Suprapubic skin (tissue), 4 donors: ENCODE results near the gene POTEC. TPM values are rescaled to one million over a fixed set of nuclear protein-coding genes. Genes with fewer than 3 reads are reported as not detected.
"Not testable (repeated sequence)": the region's sequence is repeated elsewhere in the genome, so short reads cannot be mapped to it uniquely, and the experiment has no call there.

Experiments used
- DNase-seq, 2 donors: peaks; one replicate each; pipeline ENCODE4 v3.0.0-alpha.2; 2019; ENCODE audit warnings: low spot score in 2 of 2
- H3K27ac ChIP-seq: fragments of 200-600 bp; sonication (generic); one replicate; pipeline ENCODE4 v1.5.1; 2019
- H3K27me3 ChIP-seq: fragments of 200-600 bp; sonication (generic); one replicate; pipeline ENCODE4 v1.5.1; 2019
- H3K36me3 ChIP-seq: fragments of 200-600 bp; sonication (generic); one replicate; pipeline ENCODE4 v1.5.1; 2019
- H3K4me1 ChIP-seq: fragments of 200-600 bp; sonication (generic); one replicate; pipeline ENCODE4 v1.5.1; 2019
- H3K4me3 ChIP-seq: fragments of 200-600 bp; sonication (generic); one replicate; pipeline ENCODE4 v1.5.1; 2019; ENCODE audit warnings: mild to moderate bottlenecking
- H3K9me3 ChIP-seq: fragments of 200-600 bp; sonication (generic); one replicate; pipeline ENCODE4 v1.5.1; 2019
- WGBS: methylation state at CpG from one replicate; pipeline ENCODE4 v1.1.5; 2018; 5-methylcytosine and 5-hydroxymethylcytosine counted together
- total RNA-seq, 4 donors: library from RNA; depleted of rRNA; stranded (reverse); fragments of >200 nt; gene quantifications; one replicate each; pipeline ENCODE4 v1.1.0, GENCODE V29; 2016

Gene POTEC
- total RNA-seq, 4 donors from 2014 or later: not detected

- H3K9me3 ChIP-seq, DNase-seq, H3K36me3 ChIP-seq, H3K4me3 ChIP-seq, H3K27ac ChIP-seq, H3K27me3 ChIP-seq, H3K4me1 ChIP-seq: not testable (repeated sequence)
- 91% methylated on average over 3 of the region's 23 CpGs for WGBS
Measured at GRCh38 chr18:14473250-14474006, 70.0 kb downstream of the POTEC start.

GRCh38 chr18:14471286-14471685, 72.1 kb downstream of the POTEC start:
- not testable (repeated sequence) for H3K27me3 ChIP-seq, H3K4me3 ChIP-seq, H3K4me1 ChIP-seq, DNase-seq, H3K36me3 ChIP-seq, H3K9me3 ChIP-seq, H3K27ac ChIP-seq
- WGBS: 89% methylated on average over 3 of the region's 3 CpGs

GRCh38 chr18:14470446-14470845, 73.0 kb downstream of the POTEC start:
- not testable (repeated sequence) for H3K27me3 ChIP-seq, H3K4me1 ChIP-seq, H3K36me3 ChIP-seq, H3K27ac ChIP-seq, H3K9me3 ChIP-seq, H3K4me3 ChIP-seq, DNase-seq
- WGBS: 74% methylated on average over 3 of the region's 3 CpGs

GRCh38 chr18:14470046-14470445, 73.4 kb downstream of the POTEC start:
- H3K4me3 ChIP-seq, H3K9me3 ChIP-seq, H3K4me1 ChIP-seq, H3K36me3 ChIP-seq, DNase-seq, H3K27me3 ChIP-seq, H3K27ac ChIP-seq: not testable (repeated sequence)

GRCh38 chr18:14465989-14466388, 77.4 kb downstream of the POTEC start:
- H3K36me3 ChIP-seq, H3K4me1 ChIP-seq, H3K4me3 ChIP-seq, H3K27ac ChIP-seq, H3K27me3 ChIP-seq, DNase-seq, H3K9me3 ChIP-seq: not testable (repeated sequence)
- 76% methylated on average over 1 of the region's 1 CpG for WGBS

Other genes starting within 250 kb of the POTEC start
- not detected for gene ANKRD30B, start 204.6 kb upstream of the POTEC start, total RNA-seq